ENCODE measurements around the gene TCF4.

GRCh38 chr18:55593888-55594287, 5.9 kb upstream of the TCF4 start:
- TF ChIP-seq CTCF (optimal IDR thresholded peaks at IDR 0.05 in 1 of 3, IDR thresholded peaks at IDR 0.05 in 1 of 3, conservative IDR thresholded peaks at IDR 0.05 in 1 of 3; ENCODE audit: extremely low read depth in 1 of 3, insufficient read depth in 2 of 3, low read length in 3 of 3) (no peak), EZH2 (IDR thresholded peaks at IDR 0.05; ENCODE audit: low read length) (no peak)

Measured in keratinocyte (primary cell).